NCI-H2171 (cell line): ENCODE results near the gene CAPSL.
A peak's percentile ranks its signal among the peaks of the same experiment; 100 is the strongest.
"Not testable (repeated sequence)": the region's sequence is repeated elsewhere in the genome, so short reads cannot be mapped to it uniquely, and the experiment has no call there.

ENCODE experiments used
- DNase-seq: peaks from one replicate; lab custom pipeline; 2025; lab: John Stamatoyannopoulos, UW

The CAPSL gene

DNA sequence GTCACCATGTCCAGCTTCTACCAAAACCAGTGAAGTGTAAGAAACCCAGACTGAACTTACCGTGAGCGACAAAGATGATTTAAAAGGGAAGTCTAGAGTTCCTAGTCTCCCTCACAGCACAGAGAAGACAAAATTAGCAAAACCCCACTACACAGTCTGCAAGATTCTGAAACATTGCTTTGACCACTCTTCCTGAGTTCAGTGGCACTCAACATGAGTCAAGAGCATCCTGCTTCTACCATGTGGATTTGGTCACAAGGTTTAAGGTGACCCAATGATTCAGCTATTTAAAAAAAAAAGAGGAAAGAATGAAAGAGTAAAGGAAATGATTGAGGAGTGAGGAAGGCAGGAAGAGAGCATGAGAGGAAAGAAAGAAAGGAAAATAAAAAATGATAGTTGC, 62.0 kb downstream of the CAPSL start:
- DNase-seq = no peak

DNA sequence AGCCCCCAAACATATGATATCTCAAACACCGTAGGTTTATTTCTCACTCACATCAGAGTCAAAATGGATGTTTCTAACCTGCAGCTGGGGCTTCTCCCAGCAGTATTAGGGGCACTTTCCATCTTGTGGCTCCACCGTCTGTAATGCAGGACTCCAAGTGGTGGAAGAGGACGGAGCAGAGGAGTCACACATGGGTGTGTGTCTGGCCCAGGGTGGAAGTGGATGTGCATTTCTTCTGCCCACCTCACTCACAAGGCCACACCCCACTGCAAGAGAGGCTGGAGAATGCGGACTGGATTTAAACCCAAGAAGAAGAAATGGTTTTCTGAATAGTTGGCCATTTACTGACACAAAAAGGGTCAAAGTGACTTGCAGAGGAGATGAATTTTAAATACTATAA, 67.8 kb downstream of the CAPSL start:
- no peak for DNase-seq

DNA sequence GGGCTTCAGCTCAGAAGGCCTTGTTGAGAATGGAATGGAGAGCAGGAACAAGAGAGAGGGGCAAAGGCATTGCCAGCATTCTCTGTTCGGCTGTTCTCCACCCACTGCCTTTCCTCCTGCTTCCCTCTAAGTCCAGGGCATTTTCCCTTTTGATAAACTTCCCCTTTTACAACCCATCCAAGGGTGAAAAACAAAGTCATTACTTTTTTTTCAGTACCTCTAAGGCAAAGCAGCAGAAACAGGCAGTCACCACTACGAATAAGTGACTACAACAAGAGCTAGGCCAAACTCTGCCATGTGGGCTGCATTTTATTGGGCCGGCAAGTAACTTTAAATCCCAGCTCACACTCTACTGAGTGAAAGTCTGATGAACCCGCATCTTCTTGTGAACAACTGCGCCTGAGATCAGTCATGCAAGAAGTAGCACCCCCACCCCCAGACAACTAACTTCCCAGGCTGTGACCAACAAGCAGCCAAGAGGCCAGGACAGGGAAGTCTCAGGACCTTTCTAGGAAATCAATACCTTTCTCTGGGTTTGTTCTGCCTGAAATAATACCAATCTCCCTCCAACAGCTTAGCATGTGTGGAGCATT, 68.6 kb downstream of the CAPSL start:
- no peak for DNase-seq

DNA sequence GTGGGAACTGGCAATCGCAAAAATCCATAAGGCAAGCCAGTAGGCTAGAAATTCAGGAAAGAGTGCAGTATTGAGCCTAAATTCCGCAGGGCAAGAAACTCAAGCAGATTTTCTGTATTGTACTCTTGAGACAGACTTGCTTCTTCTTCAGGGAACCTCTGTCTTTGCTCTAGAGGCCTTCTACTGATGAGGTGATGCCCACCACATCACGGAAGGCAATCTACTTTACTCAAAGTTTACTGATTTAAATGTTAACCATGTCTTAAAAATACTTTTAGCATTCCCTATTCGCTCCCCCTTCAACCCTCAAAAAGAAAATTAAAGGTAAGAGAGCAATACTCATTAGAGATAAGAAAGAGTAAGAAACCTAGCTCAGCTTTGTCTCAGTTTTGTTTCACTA, 70.4 kb downstream of the CAPSL start:
- no peak for DNase-seq

DNA sequence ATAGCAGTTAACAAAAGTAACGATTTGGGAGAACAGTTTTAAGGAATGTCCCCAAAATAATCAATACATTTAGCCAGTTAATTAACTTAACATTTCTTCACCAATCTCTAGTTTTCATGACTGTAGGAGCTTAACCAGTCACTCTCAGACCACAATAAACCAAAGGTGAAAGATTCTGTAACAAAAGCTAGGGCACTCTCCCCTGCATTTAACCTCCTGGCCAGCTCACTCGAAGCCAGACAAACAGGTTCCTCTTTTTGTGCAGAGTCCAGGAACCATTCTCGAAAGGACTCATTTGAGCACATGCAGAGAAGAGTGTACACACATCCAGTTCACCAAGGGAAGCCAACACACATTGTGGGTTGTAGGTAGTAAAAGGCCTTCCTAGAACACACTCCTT, 75.3 kb downstream of the CAPSL start:
- no peak for DNase-seq

DNA sequence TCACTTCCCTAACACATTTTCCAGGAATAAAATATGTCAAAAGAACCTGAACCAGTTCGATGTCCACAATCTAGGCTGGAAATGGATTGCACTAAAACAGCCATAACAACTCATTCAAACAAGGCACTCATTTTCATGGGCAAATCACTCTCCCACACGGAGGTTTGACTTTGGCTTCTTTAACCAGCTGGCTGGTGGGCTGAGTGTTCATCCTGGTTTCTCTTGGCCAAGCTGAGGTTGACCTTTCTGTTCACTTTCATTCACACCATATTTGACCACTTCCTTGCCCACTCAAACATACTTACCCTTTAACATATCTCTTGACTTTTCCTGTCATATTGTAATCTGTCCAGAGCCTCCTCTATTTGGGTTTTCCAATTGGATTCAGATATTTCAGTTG, 76.3 kb downstream of the CAPSL start:
- no peak for DNase-seq

DNA sequence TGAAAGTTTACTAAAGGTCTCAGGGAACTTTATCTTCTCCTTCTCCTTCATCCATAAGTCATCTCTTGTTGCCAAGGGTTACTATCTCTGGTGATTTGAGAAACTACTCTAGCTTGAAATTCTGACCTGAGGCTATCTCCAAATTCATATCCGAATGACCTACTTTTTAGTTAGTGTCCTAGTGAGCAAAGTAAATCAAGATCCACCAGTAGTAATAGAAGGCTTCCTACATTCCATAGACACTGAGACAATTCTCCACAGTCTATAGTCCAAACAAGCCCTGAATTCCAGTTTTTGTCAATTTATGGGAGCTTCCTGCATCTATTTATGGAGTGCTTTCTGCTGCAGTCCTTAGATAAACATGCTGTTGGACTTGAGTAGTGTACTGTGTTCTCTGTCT, 76.7 kb downstream of the CAPSL start:
- no peak for DNase-seq

DNA sequence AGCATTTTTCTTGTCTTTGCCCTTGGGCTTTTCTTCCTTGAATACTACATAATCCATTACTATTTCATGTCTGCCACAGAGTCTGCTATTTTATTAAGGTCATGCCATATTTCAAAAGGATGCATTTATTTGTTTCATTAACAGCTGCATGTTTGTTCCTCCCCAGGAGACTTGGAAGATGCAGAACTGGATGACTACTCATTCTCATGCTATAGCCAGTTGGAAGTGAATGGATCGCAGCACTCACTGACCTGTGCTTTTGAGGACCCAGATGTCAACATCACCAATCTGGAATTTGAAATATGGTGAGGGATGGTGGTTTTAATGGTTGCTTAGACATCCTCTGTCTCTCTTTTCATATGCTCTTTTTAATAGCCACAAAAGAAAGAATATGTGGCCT, 77.7 kb downstream of the CAPSL start:
- no peak for DNase-seq

DNA sequence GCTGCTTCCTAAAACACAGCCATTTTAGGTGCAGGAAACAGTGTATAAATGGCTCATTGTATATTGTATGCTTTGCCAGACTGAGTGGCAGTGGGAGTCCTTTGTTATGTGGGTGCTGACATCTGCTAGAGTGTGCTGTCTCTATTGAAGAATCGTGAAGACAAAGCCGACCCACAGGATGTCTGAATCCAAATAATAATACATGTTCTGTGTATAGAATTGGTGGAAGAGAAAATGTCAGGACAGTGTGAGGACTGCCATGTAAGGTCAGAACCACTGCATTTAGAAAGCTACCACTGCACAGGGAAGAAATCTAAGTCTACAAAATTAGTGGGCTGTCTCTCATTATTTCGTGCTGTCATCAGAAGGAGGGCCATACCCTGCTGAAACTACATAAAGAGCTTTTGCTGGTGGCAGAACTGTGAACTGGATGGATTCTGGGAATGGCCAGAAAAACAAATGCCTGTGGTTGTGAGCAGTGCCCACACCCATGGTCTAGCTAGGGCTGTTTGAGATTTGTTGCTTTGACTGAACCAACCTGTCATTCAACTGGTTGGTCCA, 79.2 kb downstream of the CAPSL start:
- DNase-seq = no peak

DNA sequence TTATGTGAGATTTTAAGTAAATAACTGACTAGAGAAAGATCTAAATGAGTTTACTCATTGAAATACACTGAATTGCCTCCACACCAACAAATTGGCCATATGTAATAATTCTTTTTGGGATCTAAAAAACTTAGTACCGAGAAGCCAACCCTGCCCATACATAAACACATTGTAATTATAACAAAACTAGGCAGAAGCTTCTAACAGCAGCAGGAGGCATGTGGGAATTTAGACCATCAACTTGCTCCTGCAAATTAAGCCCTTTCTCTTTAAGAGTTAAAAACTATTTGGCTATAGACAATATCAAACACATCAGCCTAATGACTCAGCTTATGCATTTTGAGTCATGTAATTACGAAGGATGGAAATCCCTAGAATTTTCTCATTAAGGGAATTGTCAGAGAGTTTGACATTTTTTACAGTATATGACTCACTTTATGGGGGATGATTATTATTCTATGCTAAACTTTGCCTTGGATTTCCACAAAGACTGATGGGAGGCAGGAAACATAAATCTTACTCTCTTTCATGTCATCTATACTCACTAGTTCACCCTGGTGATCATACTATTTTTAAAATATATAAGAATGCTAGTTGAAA, 80.7 kb downstream of the CAPSL start:
- DNase-seq = no peak

DNA sequence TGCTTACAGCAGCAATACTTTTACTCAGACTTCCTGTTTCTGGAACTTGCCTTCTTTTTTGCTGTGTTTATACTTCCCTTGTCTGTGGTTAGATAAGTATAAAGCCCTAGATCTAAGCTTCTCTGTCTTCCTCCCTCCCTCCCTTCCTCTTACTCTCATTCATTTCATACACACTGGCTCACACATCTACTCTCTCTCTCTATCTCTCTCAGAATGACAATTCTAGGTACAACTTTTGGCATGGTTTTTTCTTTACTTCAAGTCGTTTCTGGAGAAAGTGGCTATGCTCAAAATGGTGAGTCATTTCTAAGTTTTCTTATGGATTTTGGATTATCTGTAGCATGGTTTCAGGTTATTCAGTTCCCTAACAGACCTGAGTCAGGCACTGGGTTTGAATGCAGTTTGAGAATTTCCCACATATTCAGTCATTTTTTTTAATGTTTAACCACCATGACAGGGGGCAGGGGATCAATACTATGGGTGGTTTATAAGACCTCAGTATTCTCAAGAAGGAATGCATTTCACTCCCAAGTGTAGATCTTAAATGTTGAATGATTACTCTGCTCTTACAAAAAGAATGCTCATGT, 81.6 kb downstream of the CAPSL start, which contains the start of gene IL7R:
Gene IL7R (plus strand): TSS at position 127 of the 587 bp plus-strand sequence. CDS start 87 bp downstream, at position 214.
- no peak for DNase-seq

DNA sequence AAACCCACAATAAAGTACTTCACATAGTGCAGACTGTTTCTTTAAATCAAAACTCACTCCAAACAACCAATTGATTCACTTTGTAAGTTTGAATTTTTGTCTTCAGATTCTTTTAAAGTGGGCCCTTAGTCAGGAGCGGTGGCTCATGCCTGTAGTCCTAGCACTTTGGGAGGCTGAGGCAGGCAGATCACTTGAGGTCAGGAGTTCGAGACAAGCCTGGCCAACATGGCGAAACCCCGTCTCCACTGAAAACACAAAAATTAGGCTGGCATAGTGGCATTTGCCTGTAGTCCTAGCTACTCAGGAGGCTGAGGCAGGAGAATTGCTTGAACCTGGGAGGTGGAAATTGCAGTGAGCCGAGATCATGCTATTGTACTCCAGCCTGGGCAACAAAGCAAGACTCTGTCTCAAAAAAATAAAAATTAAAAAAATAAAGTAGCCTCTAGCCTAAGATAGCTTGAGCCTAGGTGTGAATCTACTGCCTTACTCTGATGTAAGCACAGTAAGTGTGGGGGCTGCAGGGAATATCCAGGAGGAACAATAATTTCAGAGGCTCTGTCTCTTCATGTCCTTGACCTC, 82.1 kb downstream of the CAPSL start:
- DNase-seq = not testable (repeated sequence)

DNA sequence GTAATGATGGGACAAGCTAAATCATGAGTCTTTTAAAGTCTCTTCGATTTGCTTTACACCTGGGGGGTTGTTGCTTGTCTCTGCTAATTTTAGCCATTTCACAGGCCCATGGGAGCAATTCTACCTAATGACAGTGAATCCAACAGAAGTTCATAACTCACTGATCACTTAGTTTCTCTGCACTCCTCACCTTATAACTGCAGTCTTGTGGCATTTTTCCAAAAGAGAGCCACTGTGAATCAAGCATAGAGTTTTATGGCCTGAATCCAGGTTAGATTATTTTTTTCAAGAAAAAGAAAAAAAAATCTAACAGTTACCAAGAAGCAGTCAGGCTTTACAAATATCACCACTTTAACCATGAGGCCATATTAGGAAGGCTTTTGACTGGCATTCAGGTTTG, 83.2 kb downstream of the CAPSL start:
- peak; percentile 33 for DNase-seq
